IMR-90 (cell line): Measurements from ENCODE around the gene C7orf57. TPM values are rescaled to one million over a fixed set of nuclear protein-coding genes. Genes with fewer than 3 reads are reported as not detected.

Experiments
- ATAC-seq: fragments of 200-7000 bp; cut with Tn5 transposase; 2 replicates; pipeline ENCODE4 v1.9.1; 2020; ENCODE audit warnings: low read depth, mild to moderate bottlenecking, moderate library complexity
- BruUV-seq: library from RNA; stranded (reverse); fragments of 400-500 nt; replicated peaks from 2 replicates; lab custom pipeline; 2021; lab: Mats Ljungman, UMichigan
- CTCF ChIA-PET: fragments of 300-600 bp; formaldehyde crosslinking; extraction: SDS; loops from one replicate; lab custom pipeline; 2021; ENCODE audit warnings: antibody characterized with exemption; lab: Yijun Ruan, JAX
- POLR2A ChIA-PET: fragments of 300-600 bp; sonication (Branson Sonifier 250); formaldehyde crosslinking; loops from one replicate; lab custom pipeline; 2022; ENCODE audit warnings: antibody characterized with exemption; ENCODE audit not compliant: unreplicated experiment; lab: Charles Lee
- DNase-seq: peaks from one replicate; pipeline ENCODE4 v3.0.0; 2013
- H2AFZ ChIP-seq: replicated peaks from 2 replicates; pipeline ENCODE3; 2013; ENCODE audit warnings: low read length, mild to moderate bottlenecking; ENCODE audit not compliant: poor library complexity
- H2AK5ac ChIP-seq: 2 replicates; pipeline ENCODE4 v1.6.1; 2013; ENCODE audit warnings: low read depth, low read length, inconsistent platforms
- H2AK9ac ChIP-seq: replicated peaks from 2 replicates; pipeline ENCODE3; 2013; ENCODE audit warnings: mild to moderate bottlenecking, low read depth, low read length, moderate library complexity; ENCODE audit not compliant: poor library complexity
- H2BK120ac ChIP-seq: 2 replicates; pipeline ENCODE4 v1.6.1; 2013; ENCODE audit warnings: low read depth, low read length, inconsistent platforms
- H2BK15ac ChIP-seq: 3 replicates; pipeline ENCODE4 v1.6.1; 2013; ENCODE audit warnings: low read depth, low read length, inconsistent platforms
- H2BK20ac ChIP-seq: 2 replicates; pipeline ENCODE4 v1.6.1; 2013; ENCODE audit warnings: low read depth, mild to moderate bottlenecking, inconsistent platforms, low read length, moderate library complexity
- H2BK5ac ChIP-seq: 2 replicates; pipeline ENCODE4 v1.6.1; 2013; ENCODE audit warnings: mild to moderate bottlenecking, low read depth, low read length, inconsistent platforms; ENCODE audit not compliant: poor library complexity, severe bottlenecking
- H3K14ac ChIP-seq: replicated peaks from 2 replicates; pipeline ENCODE4 v1.6.1; 2013; ENCODE audit warnings: low read depth, low read length, inconsistent platforms
- H3K18ac ChIP-seq: 2 replicates; pipeline ENCODE4 v1.6.1; 2013; ENCODE audit warnings: low read depth, low read length, control low read depth
- H3K23ac ChIP-seq: 2 replicates; pipeline ENCODE4 v1.6.1; 2013; ENCODE audit warnings: low read depth, low read length, inconsistent platforms
- H3K27ac ChIP-seq: 2 replicates; pipeline ENCODE4 v1.5.1; 2013; ENCODE audit warnings: mild to moderate bottlenecking, control low read depth, low read length; ENCODE audit not compliant: insufficient read depth
- H3K27me3 ChIP-seq: 2 replicates; pipeline ENCODE4 v1.6.1; 2013; ENCODE audit warnings: low read length; ENCODE audit not compliant: control insufficient read depth, insufficient read depth
- H3K36me3 ChIP-seq: 2 replicates; pipeline ENCODE4 v1.6.1; 2013; ENCODE audit warnings: low read length, mixed read lengths; ENCODE audit not compliant: control insufficient read depth, insufficient read depth
- H3K4ac ChIP-seq: 2 replicates; pipeline ENCODE4 v1.6.1; 2013; ENCODE audit warnings: low read depth, low read length, inconsistent platforms
- H3K4me1 ChIP-seq: 2 replicates; pipeline ENCODE4 v1.6.1; 2013; ENCODE audit warnings: low read length, mixed read lengths; ENCODE audit not compliant: control insufficient read depth, insufficient read depth
- H3K4me2 ChIP-seq: 2 replicates; pipeline ENCODE4 v1.6.1; 2013; ENCODE audit warnings: low read depth, mild to moderate bottlenecking, control low read depth, low read length, moderate library complexity
- H3K4me3 ChIP-seq: 2 replicates; pipeline ENCODE4 v1.5.1; 2013; ENCODE audit warnings: low read depth, mild to moderate bottlenecking, control low read depth, low read length, moderate library complexity; ENCODE audit not compliant: insufficient read depth
- H3K56ac ChIP-seq: 2 replicates; pipeline ENCODE4 v1.6.1; 2013; ENCODE audit warnings: low read length, inconsistent platforms; ENCODE audit not compliant: insufficient read depth; ENCODE audit errors: extremely low read depth
- H3K79me1 ChIP-seq, 2 experiments: 2 replicates each; pipeline ENCODE4 v1.6.1; 2013; ENCODE audit warnings: low read length in 2 of 2, inconsistent platforms in 1 of 2, low read depth in 1 of 2
- H3K9ac ChIP-seq: 2 replicates; pipeline ENCODE4 v1.6.1; 2013; ENCODE audit warnings: low read depth, low read length, control low read depth
- H3K9me1 ChIP-seq: 2 replicates; pipeline ENCODE4 v1.6.1; 2013; ENCODE audit warnings: low read length, inconsistent platforms; ENCODE audit not compliant: insufficient read depth
- H3K9me3 ChIP-seq: 2 replicates; pipeline ENCODE4 v1.6.1; 2013; ENCODE audit warnings: low read length; ENCODE audit not compliant: control insufficient read depth, insufficient read depth
- H4K20me1 ChIP-seq: 2 replicates; pipeline ENCODE4 v1.6.1; 2013; ENCODE audit warnings: low read length, inconsistent platforms; ENCODE audit not compliant: insufficient read depth
- H4K5ac ChIP-seq: 2 replicates; pipeline ENCODE4 v1.6.1; 2013; ENCODE audit warnings: mild to moderate bottlenecking, low read depth, low read length, control low read depth
- H4K8ac ChIP-seq, 2 experiments: 2 replicates each; pipeline ENCODE4 v1.6.1; 2013; ENCODE audit warnings: low read depth in 2 of 2, low read length in 2 of 2, control low read depth in 1 of 2, inconsistent platforms in 1 of 2
- H4K91ac ChIP-seq: 2 replicates; pipeline ENCODE4 v1.6.1; 2013; ENCODE audit warnings: low read depth, low read length, inconsistent platforms; ENCODE audit not compliant: insufficient read depth
- CEBPB ChIP-seq: IDR thresholded peaks from 2 replicates; pipeline ENCODE4 v1.6.1; 2012; ENCODE audit warnings: low read depth, low read length, improper control_type of control experiment
- FOS ChIP-seq: fragments of 150-350 bp; IDR thresholded peaks from 2 replicates; pipeline ENCODE4 v1.6.1; 2016; ENCODE audit warnings: low read depth, low read length
- MAFK ChIP-seq: IDR thresholded peaks from 2 replicates; pipeline ENCODE4 v1.6.1; 2012; ENCODE audit warnings: low read depth, low read length, improper control_type of control experiment
- MAZ ChIP-seq: IDR thresholded peaks from 2 replicates; pipeline ENCODE4 v1.6.1; 2012; ENCODE audit warnings: low read depth, mild to moderate bottlenecking, low read length, improper control_type of control experiment, moderate library complexity, borderline replicate concordance
- NFE2L2 ChIP-seq: fragments of 150-350 bp; IDR thresholded peaks from 2 replicates; pipeline ENCODE4 v1.6.1; 2016; ENCODE audit warnings: low read depth, mild to moderate bottlenecking, low read length
- POLR2A ChIP-seq: IDR thresholded peaks from 2 replicates; pipeline ENCODE4 v1.6.1; 2012; ENCODE audit warnings: mild to moderate bottlenecking, low read depth, low read length
- SMC3 ChIP-seq: fragments of 150-350 bp; IDR thresholded peaks from 2 replicates; pipeline ENCODE4 v1.6.1; 2016; ENCODE audit warnings: low read depth, mild to moderate bottlenecking, antibody characterized with exemption, low read length, moderate library complexity
- WGBS, 2 experiments: methylation state at CpG; one replicate each; pipeline versions ENCODE4 v1.1.5 to v1.1.7; 2013; ENCODE audit warnings: missing lambda C conversion rate in 2 of 2; ENCODE audit not compliant: insufficient read length in 1 of 2; ENCODE audit errors: extremely low coverage in 2 of 2; 5-methylcytosine and 5-hydroxymethylcytosine counted together
- dilution Hi-C: fragments of 300-500 bp; cut with HindIII; formaldehyde crosslinking; loops from one replicate; pipeline ENCODE4 v1.14.3; 2018; ENCODE audit warnings: low sequenced_read_pairs; ENCODE audit not compliant: unreplicated experiment
- in situ Hi-C: fragments of 300-500 bp; cut with MboI; formaldehyde crosslinking; loops from 3 replicates; pipeline ENCODE4 v1.14.3; 2019; ENCODE audit warnings: low sequenced_read_pairs, inconsistent platforms, mixed read lengths
- intact Hi-C: fragments of 100-400 bp; cut with micrococcal nuclease; formaldehyde crosslinking; loops from 2 replicates; pipeline ENCODE4 v1.10.0; 2022
- polyA plus RNA-seq, 3 experiments: library from polyadenylated mRNA; depleted of rRNA; stranded (reverse); fragments of >200 nt; gene quantifications; 2 replicates each; pipeline ENCODE4 v1.2.3, GENCODE V29; 2012; ENCODE audit warnings: low replicate concordance in 1 of 3
- total RNA-seq: library from RNA; depleted of rRNA; stranded (reverse); fragments of >200 nt; gene quantifications from 2 replicates; pipeline ENCODE4 v1.2.3, GENCODE V29; 2012

The C7orf57 gene
- total and polyA plus RNA-seq, 2 of the 4 experiments (the other 2 are of a cell fraction): not detected

GRCh38 chr7:48058990-48059389 is 23.6 kb downstream of the C7orf57 start:
- dilution Hi-C loops: no loop called here
- H2BK120ac ChIP-seq: no peak overlapping the region
- no peaks in the 10 kb centered on the region for H3K36me3 ChIP-seq
- H3K4ac ChIP-seq: no peak overlapping the region
- ChIA-PET POLR2A (no interaction called here), CTCF (interaction anchor here (1.3 kb wide), 1 partner anchor 12 kb away, joined by 3 read pairs; no protein-coding TSS in a partner anchor)
- ATAC-seq (no peak), DNase-seq (no peak)
- H4K5ac ChIP-seq: no peak overlapping the region
- no peak overlapping the region for H3K27ac ChIP-seq
- no peak overlapping the region for H3K56ac ChIP-seq
- intact Hi-C loops: no loop called here
- H3K9me3 ChIP-seq: no peaks in the 10 kb centered on the region
- WGBS, 2 experiments: no CpG with 5 or more reads among the region's 2 CpGs
- H2AFZ ChIP-seq: no peak overlapping the region
- H3K4me1 ChIP-seq: no peaks in the 10 kb centered on the region
- H4K8ac ChIP-seq: no peak overlapping the region
- no peak overlapping the region for H3K23ac ChIP-seq
- no peak overlapping the region for H3K9ac ChIP-seq
- H2AK9ac ChIP-seq: no peak overlapping the region
- no peak overlapping the region for H2AK5ac ChIP-seq
- H3K4me3 ChIP-seq: no peak overlapping the region
- H3K9me1 ChIP-seq: no peaks in the 10 kb centered on the region
- no peak overlapping the region for H2BK5ac ChIP-seq
- H2BK20ac ChIP-seq: no peak overlapping the region
- no peaks in the 10 kb centered on the region for H3K27me3 ChIP-seq
- no peak overlapping the region for H4K91ac ChIP-seq
- no TSS peak for BruUV-seq
- H4K20me1 ChIP-seq: no peaks in the 10 kb centered on the region
- no peak overlapping the region for H3K14ac ChIP-seq
- no peak for TF ChIP-seq CEBPB
- no peak for TF ChIP-seq NFE2L2
- no peak for TF ChIP-seq MAZ
- TF ChIP-seq MAFK: no peak
- no peak for TF ChIP-seq FOS
- no peak for TF ChIP-seq SMC3
- TF ChIP-seq POLR2A: no peak
- in situ Hi-C loops: no loop called here
- H2BK15ac ChIP-seq: no peak overlapping the region
- H3K18ac ChIP-seq: no peak overlapping the region
- no peak overlapping the region for H3K4me2 ChIP-seq
- H3K79me1 ChIP-seq: no peaks in the 10 kb centered on the region
